ENCODE results near the gene YIPF5.

DNA sequence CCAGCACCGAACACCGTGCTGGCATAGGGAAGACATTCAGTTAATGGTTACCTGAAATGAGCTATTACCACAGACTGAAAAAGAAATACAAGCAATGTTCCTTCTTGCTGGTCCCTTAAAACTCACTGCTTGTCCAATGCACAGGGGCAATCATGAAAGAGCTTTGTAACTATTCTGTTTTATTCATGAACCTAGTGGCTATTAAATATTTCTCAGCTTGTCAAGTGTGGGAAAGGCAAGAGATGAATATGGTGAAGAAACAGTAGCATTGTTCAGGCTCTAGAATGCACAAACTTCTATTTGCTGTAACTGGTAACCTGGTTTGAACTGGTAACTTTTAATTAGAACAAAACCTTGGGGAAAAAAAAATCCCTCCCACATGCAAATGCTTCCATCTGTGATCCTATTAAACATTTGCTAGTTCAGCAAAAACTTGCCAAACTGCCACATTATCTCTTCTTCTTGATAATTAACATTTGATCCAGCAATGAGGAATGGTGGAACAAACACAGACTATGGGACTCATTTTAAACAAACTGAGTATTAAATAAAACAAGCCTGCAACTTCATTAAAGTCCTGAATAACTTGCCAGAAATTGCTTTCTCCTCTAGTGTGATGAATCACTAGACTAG, 36.1 kb downstream of the YIPF5 start:
- TF ChIP-seq, protein P1, sequence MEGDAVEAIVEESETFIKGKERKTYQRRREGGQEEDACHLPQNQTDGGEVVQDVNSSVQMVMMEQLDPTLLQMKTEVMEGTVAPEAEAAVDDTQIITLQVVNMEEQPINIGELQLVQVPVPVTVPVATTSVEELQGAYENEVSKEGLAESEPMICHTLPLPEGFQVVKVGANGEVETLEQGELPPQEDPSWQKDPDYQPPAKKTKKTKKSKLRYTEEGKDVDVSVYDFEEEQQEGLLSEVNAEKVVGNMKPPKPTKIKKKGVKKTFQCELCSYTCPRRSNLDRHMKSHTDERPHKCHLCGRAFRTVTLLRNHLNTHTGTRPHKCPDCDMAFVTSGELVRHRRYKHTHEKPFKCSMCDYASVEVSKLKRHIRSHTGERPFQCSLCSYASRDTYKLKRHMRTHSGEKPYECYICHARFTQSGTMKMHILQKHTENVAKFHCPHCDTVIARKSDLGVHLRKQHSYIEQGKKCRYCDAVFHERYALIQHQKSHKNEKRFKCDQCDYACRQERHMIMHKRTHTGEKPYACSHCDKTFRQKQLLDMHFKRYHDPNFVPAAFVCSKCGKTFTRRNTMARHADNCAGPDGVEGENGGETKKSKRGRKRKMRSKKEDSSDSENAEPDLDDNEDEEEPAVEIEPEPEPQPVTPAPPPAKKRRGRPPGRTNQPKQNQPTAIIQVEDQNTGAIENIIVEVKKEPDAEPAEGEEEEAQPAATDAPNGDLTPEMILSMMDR (conservative IDR thresholded peaks at IDR 0.05; ENCODE audit: low read depth, low read length): no peak
- TF ChIP-seq EZH2 (IDR thresholded peaks at IDR 0.05; ENCODE audit: low read length, unreplicated experiment): no peak

All from PC-3 (cell line).